Heart right ventricle (tissue), 16 donors: Measurements from ENCODE around the gene EML4. TPM values are rescaled to one million over a fixed set of nuclear protein-coding genes. Genes with fewer than 3 reads are reported as not detected.

Experiments
- ATAC-seq, 8 donors: fragments of 200-7000 bp; cut with Tn5 transposase; one replicate each; pipeline ENCODE4 v1.9.1; 2020; ENCODE audit warnings: mild to moderate bottlenecking in 8 of 8, moderate library complexity in 8 of 8, moderate number of reproducible peaks in 1 of 8
- DNase-seq, 2 donors: peaks; one replicate each; pipeline ENCODE4 v3.0.0-alpha.2; 2020
- H3K27ac ChIP-seq, 10 donors: fragments of 200-600 bp; sonication (generic) in 2 of 10; one replicate each; pipeline versions ENCODE4 v1.5.0 to v1.8.0; 2020 to 2022; ENCODE audit warnings: mild to moderate bottlenecking in 3 of 10
- H3K27me3 ChIP-seq, 7 donors: fragments of 200-600 bp; one replicate each; pipeline ENCODE4 v1.8.0; 2021 to 2022; ENCODE audit warnings: mild to moderate bottlenecking in 2 of 7
- H3K36me3 ChIP-seq, 9 donors: fragments of 200-600 bp; sonication (generic) in 1 of 9; one replicate each; pipeline versions ENCODE4 v1.5.0 to v1.8.0; 2020 to 2022; ENCODE audit warnings: mild to moderate bottlenecking in 2 of 9
- H3K4me1 ChIP-seq, 9 donors: fragments of 200-600 bp; sonication (generic) in 1 of 9; one replicate each; pipeline versions ENCODE4 v1.5.0 to v1.8.0; 2020 to 2022; ENCODE audit warnings: mild to moderate bottlenecking in 4 of 9
- H3K4me3 ChIP-seq, 10 donors: fragments of 200-600 bp; sonication (generic) in 2 of 10; one replicate each; pipeline versions ENCODE4 v1.5.0 to v1.8.0; 2020 to 2022; ENCODE audit warnings: mild to moderate bottlenecking in 7 of 10, moderate library complexity in 2 of 10
- H3K9me3 ChIP-seq, 11 donors: fragments of 200-600 bp in 10 of 11; sonication (generic) in 2 of 11; one replicate each; pipeline versions ENCODE4 v1.5.0 to v1.8.0; 2013 to 2022; ENCODE audit warnings: mild to moderate bottlenecking in 2 of 11, control low read depth in 1 of 11, moderate library complexity in 1 of 11
- WGBS, 2 donors: extraction: QIAGEN DNeasy Blood & Tissue Kit; methylation state at CpG; one replicate each; pipeline ENCODE4 v1.1.7; 2013; ENCODE audit warnings: inconsistent platforms in 1 of 2; 5-methylcytosine and 5-hydroxymethylcytosine counted together
- intact Hi-C, 10 donors: fragments of 100-400 bp; cut with DNase I; formaldehyde crosslinking; loops; one replicate each; pipeline versions ENCODE4 v1.11.1 to v1.14.2; 2022
- polyA plus RNA-seq, 2 donors: library from polyadenylated mRNA; stranded (reverse); fragments of 200-250 nt; gene quantifications; one replicate each; pipeline ENCODE4 v1.2.3, GENCODE V29; 2013
- total RNA-seq, 10 donors: library from RNA; stranded (reverse); fragmentation: NEBNext Ultra II Directional in 3 of 10; extraction: Animal tissue kit (Norgen Biotek cat#: 25700) in 3 of 10; gene quantifications; one replicate each; pipeline versions ENCODE4 v1.2.1 to v1.2.4, GENCODE V29; 2021 to 2023
- TF ChIP-seq, protein P1 (sequence below), 9 donors: fragments of 200-600 bp; sonication (generic) in 2 of 9; IDR thresholded peaks; one replicate each; pipeline versions ENCODE4 v1.5.0 to v1.8.0; 2021 to 2022; ENCODE audit warnings: antibody characterized with exemption in 9 of 9, mild to moderate bottlenecking in 5 of 9, moderate library complexity in 1 of 9
- donor health status: Arrhythmogenic right ventricular cardiomyopathy.
- donor health status: ischemic (EF 13 %, LVEDD 7.1; RV severe dilation, severe dysfunction).
- donor health status: healthy with polysubstance abuse.
- donor health status: DM: no; HTN: yes; CAD: no.
- donor health status: DM: no; HTN: no; CAD: no.
- donor health status: ischemic (EF 25% LVEDD 6.9; RV normal size, moderate dysfunction).
- donor health status: ischemic (EF 25% LVEDD 5.7; RV mildly dilated, moderate dysfunction).
- donor health status: healthy.
- donor health status: DM: yes; HTN: yes; CAD: no.
- donor health status: Ischemic cardiomyopathy.
- donor health status: ischemic (EF 35%, LVEDD 5.7; RV mildly dilated, moderate dysfunction).
- donor health status: nonischemic (EF 11% LVEDD 7.7; RV severe dilation, severe dysfunction).
- donor health status: DM: yes; HTN: yes; CAD: no.
- donor health status: PGD.
- donor health status: ischemic (EF 29% LVEDD 5.4; RV normal size, mild dysfunction).
- donor health status: nonischemic (EF 23%, LVEDD 6.1; RV moderate dilation, normal function).

EML4 gene
- total and polyA plus RNA-seq, 12 donors: 2.9 to 17.2 (median 5.8) TPM

DNA sequence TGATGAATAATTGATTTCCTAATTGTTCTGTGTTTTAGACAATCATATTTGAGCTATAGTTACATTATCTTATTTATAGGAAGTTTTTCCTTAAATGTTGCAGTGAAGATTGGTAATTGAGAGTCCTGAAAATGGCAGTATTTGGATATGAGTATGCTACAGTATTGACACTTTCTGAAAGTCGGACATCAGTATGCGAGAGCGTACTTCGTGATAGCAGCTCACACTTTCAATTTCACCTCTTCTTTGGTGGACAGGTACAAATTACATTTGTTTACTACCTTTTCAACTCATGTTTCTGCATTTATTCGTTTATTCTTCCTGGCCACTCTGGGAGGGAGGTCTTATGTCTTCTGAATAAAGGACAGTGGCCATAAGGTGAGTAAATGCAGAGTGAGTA lies 38.7 kb downstream of the EML4 start:
- Histone ChIP-seq H3K4me1 (peaks cover 0 to 34% (median 0%) of the 10 kb centered on the region in 9 donors), H3K27me3 (no peaks in the 10 kb centered on the region), H3K4me3 (no peak overlapping the region), H3K27ac (no peak overlapping the region), H3K36me3 (no peaks in the 10 kb centered on the region), H3K9me3 (no peaks in the 10 kb centered on the region)
- WGBS, 2 donors: 96 to 99% methylated on average over 5 of the region's 5 CpGs
- no peak for ATAC-seq
- no peak for DNase-seq
- intact Hi-C loops: loop anchor here in 1 of 10 donors (10.0 kb wide), 1 partner anchor 353 kb away; no protein-coding TSS in a partner anchor
- TF ChIP-seq, protein P1, sequence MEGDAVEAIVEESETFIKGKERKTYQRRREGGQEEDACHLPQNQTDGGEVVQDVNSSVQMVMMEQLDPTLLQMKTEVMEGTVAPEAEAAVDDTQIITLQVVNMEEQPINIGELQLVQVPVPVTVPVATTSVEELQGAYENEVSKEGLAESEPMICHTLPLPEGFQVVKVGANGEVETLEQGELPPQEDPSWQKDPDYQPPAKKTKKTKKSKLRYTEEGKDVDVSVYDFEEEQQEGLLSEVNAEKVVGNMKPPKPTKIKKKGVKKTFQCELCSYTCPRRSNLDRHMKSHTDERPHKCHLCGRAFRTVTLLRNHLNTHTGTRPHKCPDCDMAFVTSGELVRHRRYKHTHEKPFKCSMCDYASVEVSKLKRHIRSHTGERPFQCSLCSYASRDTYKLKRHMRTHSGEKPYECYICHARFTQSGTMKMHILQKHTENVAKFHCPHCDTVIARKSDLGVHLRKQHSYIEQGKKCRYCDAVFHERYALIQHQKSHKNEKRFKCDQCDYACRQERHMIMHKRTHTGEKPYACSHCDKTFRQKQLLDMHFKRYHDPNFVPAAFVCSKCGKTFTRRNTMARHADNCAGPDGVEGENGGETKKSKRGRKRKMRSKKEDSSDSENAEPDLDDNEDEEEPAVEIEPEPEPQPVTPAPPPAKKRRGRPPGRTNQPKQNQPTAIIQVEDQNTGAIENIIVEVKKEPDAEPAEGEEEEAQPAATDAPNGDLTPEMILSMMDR (IDR thresholded peaks at IDR 0.05): no peak

DNA sequence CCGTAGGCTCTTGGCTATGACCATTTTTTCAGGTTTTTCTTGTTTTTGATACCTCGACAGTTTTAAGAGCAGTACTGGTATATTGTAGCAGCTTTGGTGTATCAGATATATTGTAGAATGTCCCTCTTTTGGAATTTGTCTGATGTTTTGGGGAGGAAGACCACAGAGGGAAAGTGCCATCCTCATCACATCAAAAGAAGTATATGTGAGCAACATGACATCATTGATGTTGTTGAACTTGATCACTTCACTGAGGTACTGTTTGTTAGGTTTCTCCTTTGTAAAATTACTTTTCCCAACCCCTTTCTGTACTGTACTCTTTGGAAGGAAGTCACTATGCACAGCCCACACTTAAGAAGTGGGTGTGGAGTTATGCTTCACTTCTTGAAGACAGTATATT lies 41.0 kb downstream of the EML4 start:
- no peaks in the 10 kb centered on the region for H3K9me3 ChIP-seq
- no peak overlapping the region for H3K4me3 ChIP-seq
- 93 to 98% methylated on average over 2 of the region's 2 CpGs for WGBS, 2 donors
- no peak overlapping the region for H3K27ac ChIP-seq
- ATAC-seq (no peak), DNase-seq (no peak)
- TF ChIP-seq, protein P1 (IDR thresholded peaks at IDR 0.05): no peak
- intact Hi-C loops: no loop called here
- peaks cover 0 to 28% (median 0%) of the 10 kb centered on the region in 9 donors for H3K4me1 ChIP-seq
- H3K27me3 ChIP-seq: no peaks in the 10 kb centered on the region
- H3K36me3 ChIP-seq: no peaks in the 10 kb centered on the region

DNA sequence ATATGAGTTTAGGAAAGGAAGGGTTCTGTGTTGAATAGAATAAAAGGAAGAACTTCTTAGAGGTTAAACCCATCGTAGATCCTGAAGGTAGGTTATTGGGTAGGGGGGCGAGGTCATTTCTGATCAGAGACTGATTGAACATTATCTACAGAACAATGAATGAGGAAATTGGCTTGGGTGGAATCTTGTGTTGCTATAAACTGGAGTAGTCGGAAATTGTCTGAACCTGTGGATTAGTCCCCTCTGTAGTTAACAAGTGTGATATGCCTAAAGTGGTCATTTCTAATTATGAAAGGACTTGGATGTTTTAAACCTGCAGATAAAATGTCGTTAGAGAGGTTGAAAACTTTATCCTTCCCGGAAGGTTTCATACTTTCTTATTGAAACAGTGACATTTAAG lies 42.1 kb downstream of the EML4 start:
- 95 to 96% methylated on average over 5 of the region's 5 CpGs for WGBS, 2 donors
- H3K4me3 ChIP-seq: no peak overlapping the region

DNA sequence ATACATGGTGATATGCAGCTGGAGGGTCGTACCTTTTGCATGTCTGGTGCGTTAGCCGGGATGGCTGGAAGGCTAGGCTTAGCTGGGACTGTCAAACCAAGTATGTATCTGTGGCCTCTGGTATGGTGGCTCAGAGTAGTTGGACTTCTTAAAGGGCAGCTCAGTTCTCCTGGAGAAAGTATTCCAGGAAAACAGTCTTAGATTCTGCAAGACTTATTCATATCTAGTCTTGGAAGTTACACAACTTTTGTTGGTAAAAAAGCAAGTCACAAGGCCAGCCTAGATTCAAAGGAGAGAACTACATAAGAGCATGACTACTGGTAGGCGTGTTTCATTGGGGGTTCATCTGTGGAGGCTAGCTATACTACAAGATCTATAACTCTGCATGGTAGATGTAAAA lies 45.5 kb downstream of the EML4 start:
- WGBS, 2 donors: 97 to 98% methylated on average over 4 of the region's 4 CpGs
- Histone ChIP-seq H3K4me3 (no peak overlapping the region), H3K9me3 (no peaks in the 10 kb centered on the region), H3K4me1 (peaks cover 0 to 29% (median 5%) of the 10 kb centered on the region in 9 donors), H3K27me3 (no peaks in the 10 kb centered on the region), H3K36me3 (no peaks in the 10 kb centered on the region), H3K27ac (no peak overlapping the region)
- intact Hi-C loops: no loop called here
- no peak for ATAC-seq
- TF ChIP-seq, protein P1 (IDR thresholded peaks at IDR 0.05): no peak
- no peak for DNase-seq

More for the DNA sequence above, 42.1 kb downstream of the EML4 start:
- Histone ChIP-seq H3K36me3 (no peaks in the 10 kb centered on the region), H3K9me3 (no peaks in the 10 kb centered on the region), H3K27ac (no peak overlapping the region), H3K27me3 (no peaks in the 10 kb centered on the region), H3K4me1 (peaks cover 0 to 31% (median 2%) of the 10 kb centered on the region in 9 donors)
- TF ChIP-seq, protein P1 (IDR thresholded peaks at IDR 0.05): no peak
- DNase-seq (no peak), ATAC-seq (no peak)
- intact Hi-C loops: no loop called here
